Heart left ventricle (tissue), 16 donors: ENCODE data around the gene HTT. TPM values are rescaled to one million over a fixed set of nuclear protein-coding genes. Genes with fewer than 3 reads are reported as not detected.
A peak's percentile ranks its signal among the peaks of the same experiment; 100 is the strongest.

Source experiments
- ATAC-seq, 4 donors: fragments of 200-7000 bp; cut with Tn5 transposase; one replicate each; pipeline ENCODE4 v1.9.1; 2020 to 2022; ENCODE audit warnings: moderate library complexity in 4 of 4, mild to moderate bottlenecking in 3 of 4, moderate number of reproducible peaks in 1 of 4
- DNase-seq, 5 donors: peaks; one replicate each; pipeline ENCODE4 v3.0.0-alpha.2; 2020
- H3K27ac ChIP-seq, 12 donors: fragments of 200-600 bp; sonication (generic) in 4 of 12; one replicate each; pipeline versions ENCODE4 v1.5.0 to v1.8.0; 2016 to 2022; ENCODE audit warnings: mild to moderate bottlenecking in 2 of 12
- H3K27me3 ChIP-seq, 9 donors: fragments of 200-600 bp; sonication (generic) in 2 of 9; one replicate each; pipeline versions ENCODE4 v1.5.1 to v1.8.0; 2016 to 2022; ENCODE audit warnings: mild to moderate bottlenecking in 3 of 9
- H3K36me3 ChIP-seq, 9 donors: fragments of 200-600 bp; sonication (generic) in 2 of 9; one replicate each; pipeline versions ENCODE4 v1.5.0 to v1.8.0; 2018 to 2022; ENCODE audit warnings: mild to moderate bottlenecking in 2 of 9
- H3K4me1 ChIP-seq, 12 donors: fragments of 200-600 bp; sonication (generic) in 4 of 12; one replicate each; pipeline versions ENCODE4 v1.5.0 to v1.8.0; 2016 to 2022; ENCODE audit warnings: mild to moderate bottlenecking in 3 of 12
- H3K4me3 ChIP-seq, 12 donors: fragments of 200-600 bp; sonication (generic) in 4 of 12; one replicate each; pipeline versions ENCODE4 v1.5.0 to v1.8.0; 2017 to 2022; ENCODE audit warnings: mild to moderate bottlenecking in 9 of 12, moderate library complexity in 4 of 12
- H3K9me3 ChIP-seq, 12 donors: fragments of 200-600 bp; sonication (generic) in 4 of 12; one replicate each; pipeline versions ENCODE4 v1.5.0 to v1.8.0; 2016 to 2022; ENCODE audit warnings: mild to moderate bottlenecking in 1 of 12
- POLR2A ChIP-seq, 2 donors: fragments of 450-650 bp; IDR thresholded peaks; one replicate each; pipeline ENCODE4 v1.6.1; 2017; ENCODE audit warnings: antibody characterized with exemption in 2 of 2, mild to moderate bottlenecking in 2 of 2, moderate library complexity in 2 of 2
- WGBS, 4 donors: extraction: QIAGEN DNeasy Blood & Tissue Kit in 2 of 4; methylation state at CpG; one replicate each; pipeline versions ENCODE4 v1.1.5 to v1.1.7; 2013 to 2018; 5-methylcytosine and 5-hydroxymethylcytosine counted together
- intact Hi-C, 10 donors: fragments of 100-400 bp; cut with DNase I; formaldehyde crosslinking; loops; one replicate each; pipeline versions ENCODE4 v1.11.1 to v1.14.2; 2022
- polyA plus RNA-seq, 2 donors: library from polyadenylated mRNA; stranded (reverse); fragments of 200-250 nt; gene quantifications; one replicate each; pipeline ENCODE4 v1.2.3, GENCODE V29; 2013
- total RNA-seq, 9 donors: library from RNA; depleted of rRNA in 2 of 9; stranded (reverse); fragments of >200 nt in 2 of 9; fragmentation: NEBNext Ultra II Directional in 3 of 9; extraction: Animal tissue kit (Norgen Biotek cat#: 25700) in 3 of 9; gene quantifications; one replicate each; pipeline versions ENCODE4 v1.1.0 to v1.2.4, GENCODE V29; 2016 to 2023
- TF ChIP-seq, protein P1 (sequence below), 12 donors: fragments of 200-600 bp; sonication (generic) in 4 of 12; IDR thresholded peaks; one replicate each; pipeline versions ENCODE4 v1.5.0 to v1.8.0; 2018 to 2022; ENCODE audit warnings: antibody characterized with exemption in 12 of 12, mild to moderate bottlenecking in 5 of 12
- donor health status: ischemic (EF 13 %, LVEDD 7.1; RV severe dilation, severe dysfunction).
- donor health status: healthy with polysubstance abuse.
- donor health status: DM: no; HTN: yes; CAD: no.
- donor health status: DM: no; HTN: no; CAD: no.
- donor health status: ischemic (EF 25% LVEDD 6.9; RV normal size, moderate dysfunction).
- donor health status: ischemic (EF 25% LVEDD 5.7; RV mildly dilated, moderate dysfunction).
- donor health status: healthy.
- donor health status: DM: yes; HTN: yes; CAD: no.
- donor health status: ischemic (EF 35%, LVEDD 5.7; RV mildly dilated, moderate dysfunction).
- donor health status: nonischemic (EF 11% LVEDD 7.7; RV severe dilation, severe dysfunction).
- donor health status: DM: yes; HTN: yes; CAD: no.
- donor health status: PGD.
- donor health status: ischemic (EF 29% LVEDD 5.4; RV normal size, mild dysfunction).
- donor health status: nonischemic (EF 23%, LVEDD 6.1; RV moderate dilation, normal function).

Gene HTT
- total and polyA plus RNA-seq, 11 donors, result 13.9 to 122 (median 25.1) TPM

DNA sequence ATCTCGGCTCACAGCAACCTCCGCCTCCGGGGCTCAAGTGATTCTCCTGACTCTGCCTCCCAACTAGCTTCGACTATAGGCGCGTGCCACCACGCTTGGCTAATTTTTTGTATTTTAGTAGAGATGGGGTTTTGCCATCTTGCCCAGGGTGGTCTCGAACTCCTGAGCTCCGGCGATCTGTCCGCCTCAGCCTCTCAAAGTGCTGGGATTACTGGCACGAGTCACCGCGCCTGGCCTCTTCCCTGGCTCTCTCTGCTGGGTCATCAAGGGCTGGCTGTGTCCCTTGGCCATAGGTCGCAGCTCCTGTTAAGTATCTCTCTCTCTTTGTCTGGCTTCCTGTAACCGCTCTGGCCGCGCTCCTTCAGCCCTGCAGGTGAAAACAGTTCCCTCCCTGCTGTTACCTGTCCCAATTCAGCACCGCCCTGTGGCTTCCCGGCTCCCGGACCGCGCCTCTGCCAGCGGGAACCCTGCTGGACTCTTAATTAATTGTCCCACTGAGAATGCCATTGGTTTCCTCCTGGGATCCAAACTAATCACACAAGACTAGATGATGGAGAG lies 217.0 kb downstream of the HTT start:
- DNase-seq, result no peak
- no peaks in the 10 kb centered on the region for H3K36me3 ChIP-seq
- TF ChIP-seq, protein P1, sequence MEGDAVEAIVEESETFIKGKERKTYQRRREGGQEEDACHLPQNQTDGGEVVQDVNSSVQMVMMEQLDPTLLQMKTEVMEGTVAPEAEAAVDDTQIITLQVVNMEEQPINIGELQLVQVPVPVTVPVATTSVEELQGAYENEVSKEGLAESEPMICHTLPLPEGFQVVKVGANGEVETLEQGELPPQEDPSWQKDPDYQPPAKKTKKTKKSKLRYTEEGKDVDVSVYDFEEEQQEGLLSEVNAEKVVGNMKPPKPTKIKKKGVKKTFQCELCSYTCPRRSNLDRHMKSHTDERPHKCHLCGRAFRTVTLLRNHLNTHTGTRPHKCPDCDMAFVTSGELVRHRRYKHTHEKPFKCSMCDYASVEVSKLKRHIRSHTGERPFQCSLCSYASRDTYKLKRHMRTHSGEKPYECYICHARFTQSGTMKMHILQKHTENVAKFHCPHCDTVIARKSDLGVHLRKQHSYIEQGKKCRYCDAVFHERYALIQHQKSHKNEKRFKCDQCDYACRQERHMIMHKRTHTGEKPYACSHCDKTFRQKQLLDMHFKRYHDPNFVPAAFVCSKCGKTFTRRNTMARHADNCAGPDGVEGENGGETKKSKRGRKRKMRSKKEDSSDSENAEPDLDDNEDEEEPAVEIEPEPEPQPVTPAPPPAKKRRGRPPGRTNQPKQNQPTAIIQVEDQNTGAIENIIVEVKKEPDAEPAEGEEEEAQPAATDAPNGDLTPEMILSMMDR (IDR thresholded peaks at IDR 0.05), result no peak
- no peak for TF ChIP-seq POLR2A (IDR thresholded peaks at IDR 0.05)
- peak overlapping the region; percentile 76 to 99 (median 95) for H3K27ac ChIP-seq
- peak overlapping the region; percentile 71 to 96 (median 86) for H3K4me3 ChIP-seq
- H3K9me3 ChIP-seq, result no peaks in the 10 kb centered on the region
- intact Hi-C loops, result no loop called here
- H3K27me3 ChIP-seq, result peaks cover 0 to 5% (median 0%) of the 10 kb centered on the region in 9 donors
- ATAC-seq, result peak in 1 of 4 donors; percentile 2
- WGBS, 4 donors, result 35 to 41% (median 37%) methylated on average over 24 of the region's 24 CpGs
- H3K4me1 ChIP-seq, result peaks cover 0 to 45% (median 21%) of the 10 kb centered on the region in 12 donors

DNA sequence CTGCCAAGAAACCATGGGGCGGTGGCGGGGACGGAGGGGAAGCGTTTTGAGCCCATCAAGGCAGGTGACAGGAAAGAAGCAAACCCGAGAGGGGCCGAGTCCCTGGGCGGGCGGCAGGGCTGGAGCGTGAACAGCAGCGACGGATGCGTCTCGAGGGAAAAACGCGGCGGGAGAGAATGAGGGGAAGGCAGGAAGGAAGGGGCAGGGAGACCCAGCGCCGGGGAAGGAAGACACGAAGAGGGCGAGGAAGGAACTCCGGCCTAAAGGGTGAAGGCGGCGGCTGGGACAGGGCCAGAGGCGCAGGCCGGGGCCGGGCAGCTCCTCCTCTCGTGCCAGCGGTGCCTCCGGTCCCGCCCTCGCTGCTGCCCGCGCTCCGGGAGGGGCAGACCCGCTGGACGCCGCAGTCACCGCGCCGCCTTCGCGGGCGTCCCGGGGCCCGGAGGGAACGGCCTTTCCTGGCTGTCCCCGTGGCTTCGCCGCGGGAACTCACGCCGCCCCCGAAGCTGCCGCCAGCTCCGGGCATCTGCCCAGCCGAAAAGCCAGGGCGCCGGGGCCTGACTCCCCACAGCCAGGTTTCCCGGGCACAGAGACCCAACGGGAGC lies 217.6 kb downstream of the HTT start:
- TF ChIP-seq, protein P1 (IDR thresholded peaks at IDR 0.05), result no peak
- TF ChIP-seq POLR2A (IDR thresholded peaks at IDR 0.05), result no peak
- intact Hi-C loops, result no loop called here
- Histone ChIP-seq H3K4me1 (peaks cover 0 to 41% (median 21%) of the 10 kb centered on the region in 12 donors), H3K4me3 (peak overlapping the region; percentile 71 to 96 (median 86)), H3K27ac (peak overlapping the region; percentile 76 to 99 (median 95)), H3K9me3 (peaks cover 0 to 1% (median 0%) of the 10 kb centered on the region in 12 donors), H3K36me3 (no peaks in the 10 kb centered on the region), H3K27me3 (no peaks in the 10 kb centered on the region)
- ATAC-seq (peak in 3 of 4 donors; percentile 60 to 76 (median 73)), DNase-seq (peak; percentile 67 to 87 (median 76))
- WGBS, 4 donors, result 0 to 1% (median 1%) methylated on average over 25 to 60 of the region's 60 CpGs

DNA sequence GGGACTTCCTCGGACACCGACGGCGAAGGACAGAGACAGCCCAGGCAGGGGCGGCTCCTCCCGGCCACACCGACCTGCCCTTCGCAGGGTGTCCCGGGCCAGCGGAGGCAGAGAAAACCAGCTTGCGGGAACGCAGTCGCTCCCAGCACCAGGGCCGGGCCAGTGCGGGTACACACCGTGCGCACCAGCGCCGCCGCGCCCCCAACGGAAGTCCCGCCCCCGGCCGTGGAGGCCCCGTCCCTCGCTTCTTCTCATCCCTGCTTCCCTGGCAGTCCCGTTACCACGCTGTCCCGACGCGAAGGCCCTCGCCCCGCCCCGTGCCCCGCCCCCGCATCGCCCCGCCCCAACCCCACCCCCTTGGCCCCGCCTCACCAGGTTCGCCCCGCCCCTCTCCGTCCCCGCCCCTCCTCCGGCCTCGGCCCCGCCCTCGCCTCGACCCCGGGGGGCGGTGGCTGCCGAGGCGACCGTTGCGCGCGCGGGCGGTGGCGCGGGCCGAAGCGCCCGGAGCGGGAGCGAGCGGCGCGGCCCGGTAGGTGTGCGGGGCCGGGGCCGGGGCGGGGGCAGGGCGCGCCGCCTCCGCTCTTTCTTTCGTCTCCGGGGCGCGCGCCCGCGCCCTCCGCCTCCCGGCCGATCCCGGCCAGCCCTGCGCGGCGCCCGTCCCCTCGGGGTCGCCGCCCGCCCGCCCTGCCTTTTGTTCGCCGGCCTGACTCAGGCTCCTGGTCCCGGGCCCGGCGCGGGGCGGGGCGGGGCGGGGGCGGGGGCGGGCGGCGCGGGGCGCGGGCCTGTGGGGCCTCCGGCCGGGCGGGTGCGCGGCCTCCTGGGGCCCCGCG lies 218.3 kb downstream of the HTT start, which contains the start of gene RGS12:
Gene RGS12 (plus strand): TSS at position 451 of the 830 bp plus-strand sequence. CDS start 23,150 bp downstream, outside the sequence.
- peaks cover 0 to 8% (median 0%) of the 10 kb centered on the region in 12 donors for H3K9me3 ChIP-seq
- WGBS, 4 donors, result 1 to 6% (median 1%) methylated on average over 7 to 121 of the region's 121 CpGs
- H3K27ac ChIP-seq, result peak within 1 kb of the TSS; percentile 76 to 99 (median 95)
- no peaks in the 10 kb centered on the region for H3K36me3 ChIP-seq
- ATAC-seq (peak; percentile 95 to 97 (median 96)), DNase-seq (peak; percentile 95 to 97 (median 96))
- H3K27me3 ChIP-seq, result no peaks in the 10 kb centered on the region
- H3K4me1 ChIP-seq, result peaks cover 0 to 35% (median 21%) of the 10 kb centered on the region in 12 donors
- intact Hi-C loops, result no loop called here
- peak; percentile 45 to 86 for TF ChIP-seq POLR2A (IDR thresholded peaks at IDR 0.05)
- TF ChIP-seq, protein P1 (IDR thresholded peaks at IDR 0.05), result no peak
- peak within 1 kb of the TSS; percentile 71 to 96 (median 86) for H3K4me3 ChIP-seq

Other genes starting within 250 kb of the HTT start
- 100 to 1,000 TPM; 179 to 275 (median 215) TPM for gene ADD1, start 230.8 kb upstream of the HTT start, total RNA-seq
- 100 to 1,000 TPM; 193 to 269 TPM for gene ADD1, start 230.8 kb upstream of the HTT start, polyA plus RNA-seq
- gene NOP14, start 111.3 kb upstream of the HTT start, total RNA-seq, result 10 to 100 TPM; 11.4 to 21.5 (median 15.8) TPM
- gene NOP14, start 111.3 kb upstream of the HTT start, polyA plus RNA-seq, result 10 to 100 TPM; 11.7 to 26.0 TPM
- gene GRK4, start 111.1 kb upstream of the HTT start, total RNA-seq, result 10 to 100 TPM in 2 of 9 donors, 1 to 10 TPM in 7; 4.9 to 11.8 (median 9.3) TPM
- gene GRK4, start 111.1 kb upstream of the HTT start, polyA plus RNA-seq, result 10 to 100 TPM in 1 of 2 donors, 1 to 10 TPM in 1; 5.3 to 12.0 TPM
- gene HTT-AS, start 143 bp upstream of the HTT start, total RNA-seq, result not detected
- gene HTT-AS, start 143 bp upstream of the HTT start, polyA plus RNA-seq, result not detected
- gene MSANTD1, start 174.5 kb downstream of the HTT start, total RNA-seq, result under 1 TPM in 7 of 9 donors, not detected in 2; 0.30 to 0.93 (median 0.45) TPM
- under 1 TPM; 0.33 to 0.34 TPM for gene MSANTD1, start 174.5 kb downstream of the HTT start, polyA plus RNA-seq
- 10 to 100 TPM in 8 of 9 donors, 1 to 10 TPM in 1; 8.4 to 18.4 (median 14.6) TPM for gene RGS12, start 218.3 kb downstream of the HTT start, total RNA-seq
- gene RGS12, start 218.3 kb downstream of the HTT start, polyA plus RNA-seq, result 10 to 100 TPM; 11.7 to 12.7 TPM